Osteocyte (in vitro differentiated cells): ENCODE measurements around the gene OR10G7. TPM values are rescaled to one million over a fixed set of nuclear protein-coding genes. Genes with fewer than 3 reads are reported as not detected.

Source experiments
- DNase-seq: peaks from one replicate; pipeline ENCODE4 v3.0.0; 2021; ENCODE audit warnings: mixed read lengths; ENCODE audit not compliant: unreplicated experiment; ENCODE audit errors: extremely low spot score
- H3K27ac Mint-ChIP-seq: one replicate; pipeline ENCODE4 v1.8.0; 2021; ENCODE audit warnings: mild to moderate bottlenecking, mixed read lengths; ENCODE audit not compliant: unreplicated experiment
- H3K27me3 Mint-ChIP-seq: one replicate; pipeline ENCODE4 v1.8.0; 2021; ENCODE audit warnings: mixed read lengths; ENCODE audit not compliant: unreplicated experiment
- H3K36me3 Mint-ChIP-seq: one replicate; pipeline ENCODE4 v1.8.0; 2021; ENCODE audit warnings: mixed read lengths; ENCODE audit not compliant: unreplicated experiment
- H3K4me1 Mint-ChIP-seq: one replicate; pipeline ENCODE4 v1.8.0; 2021; ENCODE audit warnings: mixed read lengths; ENCODE audit not compliant: unreplicated experiment
- H3K4me3 Mint-ChIP-seq: one replicate; pipeline ENCODE4 v1.8.0; 2021; ENCODE audit warnings: mild to moderate bottlenecking, moderate library complexity, mixed read lengths; ENCODE audit not compliant: unreplicated experiment
- H3K9me3 Mint-ChIP-seq: one replicate; pipeline ENCODE4 v1.8.0; 2021; ENCODE audit warnings: mixed read lengths; ENCODE audit not compliant: unreplicated experiment
- long read RNA-seq: library from polyadenylated mRNA; unstranded; transcript quantifications from one replicate; pipeline ENCODE4 v2.0.0, GENCODE V29; 2021
- total RNA-seq: library from RNA; stranded (reverse); gene quantifications from 2 replicates; pipeline ENCODE4 v1.2.1, GENCODE V29; 2021
- TF ChIP-seq, protein P1 (sequence below): fragments of 200-600 bp; sonication (generic); IDR thresholded peaks from 2 replicates; pipeline ENCODE4 v1.5.0; 2021; ENCODE audit warnings: antibody characterized with exemption, mild to moderate bottlenecking, moderate library complexity

The OR10G7 gene
- total RNA-seq: not detected in 2 replicates
- long read RNA-seq: 0 reads

DNA sequence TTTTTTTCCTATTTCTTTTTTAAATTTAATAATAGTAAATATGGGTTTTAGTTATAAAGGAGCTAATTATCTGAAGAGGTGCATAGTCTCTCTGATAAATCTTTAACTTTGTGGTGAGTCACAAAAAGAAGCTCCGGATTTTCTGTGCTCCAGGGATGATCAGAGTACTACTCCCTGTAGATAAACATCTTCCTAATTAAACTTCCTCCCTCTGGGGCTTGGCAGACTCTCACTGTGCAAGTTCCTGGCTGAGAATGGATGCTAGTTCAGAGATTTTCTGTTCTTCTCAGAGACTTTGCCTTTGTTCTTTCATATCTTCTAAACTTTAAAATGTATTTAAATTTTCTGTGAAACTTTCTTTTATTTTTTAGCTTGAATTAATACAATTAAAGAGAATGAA, at the start of gene OR10G7:
Gene OR10G7, minus strand, starts transcription at position 72 of the 400 bp plus-strand sequence. CDS start 2,324 bp downstream, outside the sequence.
- no peaks in the 10 kb centered on the region for H3K36me3 Mint-ChIP-seq
- no peak within 1 kb of the TSS for H3K27ac Mint-ChIP-seq
- H3K4me3 Mint-ChIP-seq: no peak within 1 kb of the TSS
- no peak for DNase-seq
- H3K4me1 Mint-ChIP-seq: no peaks in the 10 kb centered on the region
- H3K9me3 Mint-ChIP-seq: no peaks in the 10 kb centered on the region
- H3K27me3 Mint-ChIP-seq: peaks cover 3% of the 10 kb centered on the region
- TF ChIP-seq, protein P1, sequence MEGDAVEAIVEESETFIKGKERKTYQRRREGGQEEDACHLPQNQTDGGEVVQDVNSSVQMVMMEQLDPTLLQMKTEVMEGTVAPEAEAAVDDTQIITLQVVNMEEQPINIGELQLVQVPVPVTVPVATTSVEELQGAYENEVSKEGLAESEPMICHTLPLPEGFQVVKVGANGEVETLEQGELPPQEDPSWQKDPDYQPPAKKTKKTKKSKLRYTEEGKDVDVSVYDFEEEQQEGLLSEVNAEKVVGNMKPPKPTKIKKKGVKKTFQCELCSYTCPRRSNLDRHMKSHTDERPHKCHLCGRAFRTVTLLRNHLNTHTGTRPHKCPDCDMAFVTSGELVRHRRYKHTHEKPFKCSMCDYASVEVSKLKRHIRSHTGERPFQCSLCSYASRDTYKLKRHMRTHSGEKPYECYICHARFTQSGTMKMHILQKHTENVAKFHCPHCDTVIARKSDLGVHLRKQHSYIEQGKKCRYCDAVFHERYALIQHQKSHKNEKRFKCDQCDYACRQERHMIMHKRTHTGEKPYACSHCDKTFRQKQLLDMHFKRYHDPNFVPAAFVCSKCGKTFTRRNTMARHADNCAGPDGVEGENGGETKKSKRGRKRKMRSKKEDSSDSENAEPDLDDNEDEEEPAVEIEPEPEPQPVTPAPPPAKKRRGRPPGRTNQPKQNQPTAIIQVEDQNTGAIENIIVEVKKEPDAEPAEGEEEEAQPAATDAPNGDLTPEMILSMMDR: no peak

DNA sequence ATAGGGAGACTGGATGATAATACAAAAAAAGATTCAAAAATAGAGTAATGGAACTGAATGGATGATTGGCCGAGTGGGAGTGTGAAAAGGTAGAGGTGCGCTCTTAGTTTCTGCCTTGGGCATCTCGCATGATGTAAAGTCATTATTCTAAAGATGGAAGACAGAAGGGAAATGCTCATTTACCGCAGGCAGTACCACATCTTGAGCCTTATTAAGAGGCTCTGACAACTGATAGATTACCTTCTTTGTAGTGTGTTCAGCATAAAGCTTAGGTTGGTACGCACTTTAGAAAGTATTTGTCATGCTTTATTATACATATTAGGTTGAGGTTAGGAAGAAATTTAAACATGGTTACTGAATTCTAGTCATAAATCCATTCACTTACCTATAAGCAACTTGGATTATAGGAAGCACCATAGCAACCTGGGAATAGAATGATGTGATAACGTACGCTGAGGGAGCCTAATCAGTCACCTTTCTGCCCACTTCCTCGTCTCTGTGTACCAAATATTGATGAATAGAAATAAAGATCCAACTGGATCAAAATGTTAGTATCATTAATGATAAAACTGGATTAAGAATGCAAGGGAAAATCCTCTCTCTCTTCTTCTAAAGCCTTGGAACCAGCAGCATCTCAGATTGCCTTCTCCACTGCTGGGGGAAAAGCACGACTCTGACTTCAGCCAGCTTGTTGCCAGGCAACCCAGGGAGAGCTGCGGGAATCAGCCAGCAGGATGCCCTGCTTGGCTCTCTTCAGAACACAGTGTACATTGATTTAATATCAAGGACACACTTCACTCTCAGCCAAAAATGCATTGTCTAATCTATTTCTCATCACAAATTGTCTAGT, 45.1 kb upstream of the OR10G7 start:
- Mint-ChIP-seq H3K36me3 (no peaks in the 10 kb centered on the region), H3K4me3 (no peak overlapping the region), H3K27me3 (peaks cover 56% of the 10 kb centered on the region), H3K9me3 (no peaks in the 10 kb centered on the region), H3K4me1 (no peaks in the 10 kb centered on the region), H3K27ac (no peak overlapping the region)
- DNase-seq: no peak
- TF ChIP-seq, protein P1: no peak

- H3K27me3 Mint-ChIP-seq: peaks cover 53% of the 10 kb centered on the region
- no peak overlapping the region for H3K27ac Mint-ChIP-seq
- no peak overlapping the region for H3K4me3 Mint-ChIP-seq
- no peaks in the 10 kb centered on the region for H3K4me1 Mint-ChIP-seq
- TF ChIP-seq, protein P1: no peak
- no peaks in the 10 kb centered on the region for H3K36me3 Mint-ChIP-seq
- no peak for DNase-seq
- no peaks in the 10 kb centered on the region for H3K9me3 Mint-ChIP-seq
These were observed 44.5 kb upstream of the OR10G7 start for GRCh38 chr11:124085583-124085982.

DNA sequence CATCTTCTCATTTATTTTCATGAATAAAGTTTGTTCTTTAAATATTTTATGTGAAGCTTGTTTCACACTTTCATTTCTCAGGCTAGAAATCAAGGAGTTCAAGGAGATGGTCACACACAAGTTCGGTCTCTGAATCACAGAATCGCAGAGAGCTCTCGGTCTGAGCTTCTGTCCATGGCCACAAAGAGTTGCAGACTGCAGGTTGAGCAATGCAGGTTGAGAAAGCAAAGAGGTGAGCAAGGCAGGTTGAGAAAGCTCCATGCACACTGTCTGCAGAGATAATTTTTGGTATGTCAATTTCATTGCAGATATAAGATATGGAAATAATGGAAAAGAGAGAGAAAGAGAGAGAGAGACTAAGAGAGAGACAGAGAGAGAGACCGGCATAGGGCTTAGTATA, 41.2 kb upstream of the OR10G7 start:
- TF ChIP-seq, protein P1: no peak
- H3K9me3 Mint-ChIP-seq: no peaks in the 10 kb centered on the region
- no peaks in the 10 kb centered on the region for H3K4me1 Mint-ChIP-seq
- no peaks in the 10 kb centered on the region for H3K36me3 Mint-ChIP-seq
- no peak overlapping the region for H3K4me3 Mint-ChIP-seq
- DNase-seq: no peak
- H3K27me3 Mint-ChIP-seq: peaks cover 54% of the 10 kb centered on the region
- H3K27ac Mint-ChIP-seq: no peak overlapping the region

GRCh38 chr11:124081483-124081882, 40.4 kb upstream of the OR10G7 start:
- Mint-ChIP-seq H3K4me1 (no peaks in the 10 kb centered on the region), H3K4me3 (no peak overlapping the region), H3K27ac (no peak overlapping the region), H3K36me3 (no peaks in the 10 kb centered on the region), H3K27me3 (peaks cover 51% of the 10 kb centered on the region), H3K9me3 (no peaks in the 10 kb centered on the region)
- TF ChIP-seq, protein P1: no peak
- DNase-seq: no peak
